ENCODE results near the gene RELL1.

DNA sequence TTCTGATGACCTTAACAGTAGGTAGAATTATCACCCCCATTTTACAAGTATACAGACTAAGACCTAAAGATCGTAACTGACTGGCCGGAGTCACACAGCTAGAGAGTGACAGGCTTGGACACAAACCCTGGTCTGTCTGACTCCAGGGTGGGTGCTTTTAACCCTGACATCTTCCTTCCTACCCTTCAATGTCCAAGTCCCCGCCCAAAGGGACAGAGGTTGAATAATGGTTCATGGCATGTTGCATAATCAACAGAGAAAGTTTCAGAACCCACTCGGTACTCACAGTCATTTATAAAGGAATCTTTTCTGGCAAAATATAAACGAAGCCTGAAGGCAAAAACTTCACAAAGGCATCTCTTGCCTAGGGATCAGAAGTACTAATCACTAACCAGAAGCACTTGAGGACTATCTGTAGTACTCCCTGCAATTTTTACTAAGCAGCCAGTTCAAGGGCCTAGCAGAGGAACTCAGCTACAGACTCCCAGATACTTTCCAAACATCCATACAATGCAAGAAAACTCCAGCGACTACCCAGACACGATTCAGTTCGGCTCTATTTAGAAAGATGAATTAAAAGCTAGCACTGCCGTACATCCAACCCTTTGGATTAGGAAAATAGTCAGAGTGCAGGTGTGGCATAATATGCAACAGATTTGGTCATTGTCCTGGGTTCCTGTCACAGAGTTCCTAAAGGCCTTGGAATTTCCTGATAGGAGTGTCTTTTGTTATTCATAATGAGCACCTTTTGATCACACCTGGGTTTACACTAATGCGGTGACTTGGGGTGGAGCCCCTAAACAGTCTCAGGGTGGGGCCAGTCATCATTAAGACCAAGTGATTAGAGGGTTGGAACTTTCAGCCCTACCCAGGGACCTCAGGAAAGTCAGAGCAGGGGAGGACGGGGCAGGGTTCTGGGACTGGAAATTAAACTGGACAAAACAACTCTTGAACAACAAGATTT is 44.0 kb downstream of the RELL1 start:
- TF ChIP-seq POLR2A (IDR thresholded peaks at IDR 0.05; ENCODE audit: low read depth, low read length), result no peak
- TF ChIP-seq POLR2AphosphoS5 (IDR thresholded peaks at IDR 0.05; ENCODE audit: low read depth, low read length), result no peak

Measured in GM12892 (cell line).